ENCODE results near the gene PLB1.
"Not testable (repeated sequence)": the region's sequence is repeated elsewhere in the genome, so short reads cannot be mapped to it uniquely, and the experiment has no call there.

The PLB1 gene

GRCh38 chr2:28665811-28666377 lies 170.0 kb downstream of the PLB1 start:
- DNase-seq (ENCODE audit: low read depth, low spot score): not testable (repeated sequence)

DNA sequence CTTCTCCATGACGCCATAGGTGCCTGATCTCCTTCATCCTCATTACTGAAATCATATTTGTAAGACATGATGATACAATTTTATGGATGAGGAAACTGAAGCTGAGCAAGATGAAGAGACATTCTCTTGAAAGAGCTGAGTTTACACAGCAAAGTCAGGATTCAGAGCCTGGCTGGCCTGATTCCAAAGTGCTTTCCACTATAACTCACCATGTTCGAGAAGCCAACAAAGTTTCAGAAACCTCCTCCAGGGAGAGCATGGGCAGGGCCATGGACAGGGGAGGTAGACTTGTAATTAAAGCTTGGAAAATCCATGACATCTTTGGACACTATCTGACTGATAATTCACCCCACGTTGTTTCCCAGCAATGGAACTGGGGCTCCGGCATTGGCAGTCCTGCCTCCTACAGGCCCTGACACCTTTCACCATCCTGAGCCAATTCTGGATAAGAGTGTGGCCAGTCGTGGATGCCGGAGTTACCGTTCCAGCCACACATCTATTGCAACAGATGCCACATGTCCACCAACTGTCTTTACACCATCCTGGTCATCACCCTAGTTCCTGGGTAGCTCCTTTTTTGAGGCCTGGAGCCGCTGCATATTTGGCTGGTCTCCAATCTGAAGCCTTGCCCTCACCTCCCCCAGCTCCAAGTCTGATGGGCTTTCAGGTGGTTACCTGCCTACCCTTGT lies 170.8 kb downstream of the PLB1 start:
- DNase-seq (ENCODE audit: low read depth, low spot score): no peak

DNA sequence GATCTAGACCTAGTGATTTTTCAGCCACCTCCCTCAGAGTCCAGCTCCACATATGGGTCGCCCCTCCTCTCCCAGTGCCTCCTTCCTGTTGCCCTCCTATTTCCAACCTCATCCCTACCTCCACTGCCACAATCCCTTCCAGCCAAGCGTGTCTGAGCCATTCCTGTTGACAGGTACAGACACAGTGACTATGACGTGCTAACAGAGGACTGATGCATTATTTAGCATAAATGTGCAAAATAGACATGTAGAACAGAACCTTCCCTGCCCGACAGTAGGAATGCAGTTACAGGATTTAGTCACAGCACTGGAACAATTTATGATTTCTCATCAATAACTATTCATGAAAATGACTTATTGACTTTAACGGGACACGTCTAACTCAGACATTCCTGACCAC lies 171.4 kb downstream of the PLB1 start:
- DNase-seq (ENCODE audit: low read depth, low spot score): no peak

- no peak for DNase-seq (ENCODE audit: low read depth, low spot score)
Measured at GRCh38 chr2:28668106-28668814, 172.4 kb downstream of the PLB1 start.

DNA sequence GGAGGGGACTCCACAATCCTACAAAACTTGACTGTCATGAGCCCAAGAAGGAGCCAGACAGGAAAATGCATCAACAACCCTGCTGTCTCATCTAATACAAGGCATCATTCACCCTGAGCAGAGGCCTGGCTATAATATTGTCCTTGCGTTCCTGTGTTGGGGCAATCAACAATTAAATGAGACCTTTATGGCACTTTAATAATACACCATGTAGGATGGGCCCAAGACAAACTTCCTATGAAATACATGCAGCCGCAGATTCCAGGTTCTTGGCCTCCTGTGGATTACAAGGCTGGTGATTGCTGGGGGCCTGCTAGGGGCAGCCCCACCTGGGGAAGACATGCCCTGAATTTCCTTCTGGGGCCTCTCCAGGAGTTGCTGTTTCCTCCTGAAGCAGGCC lies 173.0 kb downstream of the PLB1 start:
- DNase-seq (ENCODE audit: low read depth, low spot score): no peak

- DNase-seq (ENCODE audit: low read depth, low spot score): no peak
Measured at GRCh38 chr2:28670856-28671255, 175.0 kb downstream of the PLB1 start.

DNA sequence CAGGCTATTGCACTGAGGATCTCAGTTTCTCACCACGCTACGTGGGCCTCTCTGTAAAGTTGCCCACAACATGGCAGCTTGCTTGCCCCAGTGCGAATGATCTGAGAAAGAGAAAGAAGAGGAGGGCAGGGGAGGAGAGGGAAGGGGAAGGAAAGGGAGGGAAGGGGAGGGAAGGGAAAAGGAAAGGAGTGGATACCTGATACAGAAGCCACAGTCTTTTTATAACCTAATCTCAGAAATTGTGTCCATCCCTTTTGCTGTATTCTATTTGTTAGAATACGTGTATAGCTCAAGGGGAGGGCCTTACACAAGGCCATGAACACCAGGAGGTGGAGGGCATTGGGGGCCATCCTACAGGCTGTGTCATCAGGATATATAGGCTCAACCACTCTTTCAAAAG lies 177.5 kb downstream of the PLB1 start:
- no peak for DNase-seq (ENCODE audit: low read depth, low spot score)

DNA sequence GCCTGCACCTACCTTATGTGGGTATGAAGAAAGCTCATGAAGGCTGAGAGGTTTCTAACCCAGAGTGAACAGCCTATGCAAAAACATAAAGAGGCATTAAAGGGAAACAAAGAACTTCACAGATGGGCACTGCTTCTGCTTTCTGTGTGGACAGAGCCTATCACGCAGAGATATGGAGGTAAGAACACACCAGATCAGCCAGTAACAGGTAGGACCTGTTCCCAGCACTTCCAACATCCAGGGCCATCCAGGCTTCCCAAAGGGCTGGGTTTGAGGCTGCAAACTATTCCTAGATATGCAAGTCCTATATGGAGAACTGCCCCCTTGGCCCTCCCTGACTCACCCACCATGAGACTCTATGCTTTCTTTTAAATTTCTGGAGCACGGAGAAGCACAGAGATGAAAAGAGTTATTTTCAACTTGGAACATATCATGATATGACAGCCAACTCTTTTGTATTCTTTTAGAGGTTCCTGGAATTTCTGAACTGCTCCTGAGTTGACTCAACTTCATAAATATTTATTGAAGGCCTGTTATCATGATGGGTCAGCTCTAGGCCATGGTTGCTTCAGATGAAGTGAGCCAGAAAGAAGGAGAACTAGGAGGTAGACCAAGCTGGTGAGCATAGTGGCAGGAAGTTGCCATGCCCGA lies 178.3 kb downstream of the PLB1 start:
- no peak for DNase-seq (ENCODE audit: low read depth, low spot score)

GRCh38 chr2:28674713-28675068 lies 178.8 kb downstream of the PLB1 start:
- DNase-seq (ENCODE audit: low read depth, low spot score): no peak

DNA sequence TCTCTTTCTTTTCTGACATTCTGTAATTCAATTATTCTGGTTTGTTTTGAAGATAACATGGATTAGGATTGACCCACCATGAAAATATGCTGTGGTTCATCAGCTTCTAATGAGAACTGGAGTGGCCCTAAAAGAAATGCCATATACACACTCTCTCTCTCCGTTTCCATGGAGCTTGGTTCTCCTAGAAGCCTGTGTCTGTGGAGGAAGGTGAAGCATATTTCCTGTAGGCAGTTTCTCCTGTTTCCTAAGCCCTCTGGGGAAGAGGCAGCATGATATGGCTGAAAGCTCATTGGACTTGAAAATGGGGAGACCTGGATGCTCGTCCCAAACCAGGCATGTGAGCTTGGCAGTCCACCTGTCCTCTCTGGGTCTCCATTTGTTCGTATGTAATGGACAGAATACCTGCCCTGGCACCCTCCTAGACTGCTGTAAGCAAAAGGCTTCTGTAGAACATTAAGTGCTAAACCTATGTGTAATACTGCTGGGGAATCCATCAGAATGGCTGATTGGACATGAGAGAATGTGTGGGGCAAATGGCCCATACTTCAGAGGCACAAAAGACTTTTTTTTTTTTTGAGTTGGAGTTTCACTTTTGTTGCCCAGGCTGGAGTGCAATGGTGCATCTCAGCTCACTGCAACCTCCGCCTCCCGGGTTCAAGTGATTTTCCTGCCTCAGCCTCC lies 180.4 kb downstream of the PLB1 start:
- no peak for DNase-seq (ENCODE audit: low read depth, low spot score)

- DNase-seq (ENCODE audit: low read depth, low spot score): no peak
Measured at GRCh38 chr2:28678175-28678855, 182.5 kb downstream of the PLB1 start.

DNA sequence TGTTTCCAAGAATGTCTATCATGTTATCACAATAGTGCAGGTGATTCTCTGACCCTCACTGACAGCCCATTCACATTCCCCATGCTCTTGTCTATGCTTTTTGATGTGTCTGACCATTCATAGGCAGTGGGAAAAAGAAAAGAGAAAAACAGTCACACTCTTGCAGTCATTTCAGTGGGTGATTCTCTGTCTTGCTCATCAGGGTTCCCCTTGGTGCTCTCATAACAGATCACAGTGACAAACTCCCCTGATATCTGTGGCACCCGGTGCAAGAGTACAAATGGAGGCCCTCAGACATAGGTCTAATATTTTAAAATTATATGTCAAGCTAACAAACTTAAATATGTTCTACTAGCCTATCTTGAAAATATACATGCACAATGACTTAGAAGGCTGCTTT lies 183.1 kb downstream of the PLB1 start:
- DNase-seq (ENCODE audit: low read depth, low spot score): no peak

DNA sequence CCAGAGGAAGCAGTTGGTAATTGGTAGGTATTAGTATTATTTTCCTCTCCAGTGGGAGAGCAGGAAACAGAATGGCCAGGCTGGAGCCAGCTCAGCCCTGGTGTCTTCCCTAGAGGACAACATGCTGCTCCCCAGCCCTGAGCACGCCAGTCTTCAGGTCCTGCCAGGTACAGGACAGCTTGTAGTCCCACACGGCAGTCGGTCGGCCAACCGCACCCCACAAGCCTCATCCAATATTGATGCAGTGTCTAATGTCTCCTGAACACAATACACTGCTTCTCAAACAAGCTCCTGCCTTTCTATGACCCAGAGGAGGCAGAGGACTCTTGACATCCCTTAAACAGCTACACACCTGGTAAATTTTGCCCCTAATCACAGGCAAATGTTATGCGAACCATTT lies 184.8 kb downstream of the PLB1 start:
- DNase-seq (ENCODE audit: low read depth, low spot score): no peak

DNA sequence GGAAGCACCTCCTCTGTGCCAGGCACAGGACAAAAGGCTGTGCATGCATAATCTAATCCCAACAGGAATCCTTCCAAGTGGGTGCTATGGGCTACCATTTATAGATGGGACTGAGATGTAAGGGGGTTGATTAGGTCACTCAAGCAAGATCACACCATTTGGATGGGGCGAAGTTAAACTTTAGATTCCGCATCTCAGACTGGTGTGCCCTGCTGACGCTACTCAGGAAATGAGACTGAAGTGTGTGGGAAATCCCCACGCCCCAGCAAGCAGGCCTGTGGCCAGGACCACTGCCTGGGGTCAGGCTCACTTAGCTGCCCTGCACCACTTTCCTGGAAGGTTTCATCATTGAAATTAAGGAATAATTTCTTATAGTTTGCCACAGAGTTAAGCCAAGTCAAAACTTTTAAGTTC lies 185.3 kb downstream of the PLB1 start:
- DNase-seq (ENCODE audit: low read depth, low spot score): no peak

- DNase-seq (ENCODE audit: low read depth, low spot score): no peak
Measured at GRCh38 chr2:28681606-28682005, 185.7 kb downstream of the PLB1 start.

- peak; percentile 92 for DNase-seq (ENCODE audit: low read depth, low spot score)
Measured at GRCh38 chr2:28683100-28683706, 187.3 kb downstream of the PLB1 start.

DNA sequence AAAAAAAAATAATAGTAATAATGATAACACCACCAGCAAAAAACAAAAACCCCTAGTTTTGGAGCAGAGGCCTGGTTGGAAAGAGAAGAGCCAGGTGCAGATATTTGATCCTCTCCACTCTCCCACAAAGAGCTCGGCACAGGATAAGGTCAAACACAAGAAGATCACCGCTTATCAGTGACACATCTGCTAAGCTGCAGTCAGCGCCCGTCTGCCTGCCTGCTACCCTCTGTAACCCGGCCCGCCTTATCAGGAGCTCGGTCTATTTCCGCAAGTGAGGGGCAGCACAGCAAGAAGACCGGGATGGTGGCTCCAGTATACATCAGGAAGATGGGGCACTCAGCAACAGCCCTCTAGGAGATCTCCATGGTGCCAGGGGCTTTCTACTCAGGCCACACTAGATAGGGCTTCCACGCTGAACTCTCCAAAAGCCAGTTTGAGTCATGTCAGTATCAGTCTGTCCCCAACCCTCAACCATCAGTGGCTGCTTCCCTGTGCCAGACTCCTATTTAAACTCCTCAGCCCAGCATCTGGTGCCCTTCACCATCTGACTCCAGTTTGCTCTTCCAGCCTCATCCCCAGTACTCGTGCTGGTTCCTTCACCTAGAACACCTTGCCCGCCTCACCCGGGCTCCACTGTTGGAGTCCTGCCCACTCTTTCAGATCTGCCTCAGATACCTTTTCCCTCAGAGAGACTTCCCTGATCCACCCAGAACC lies 188.4 kb downstream of the PLB1 start:
- no peak for DNase-seq (ENCODE audit: low read depth, low spot score)

DNA sequence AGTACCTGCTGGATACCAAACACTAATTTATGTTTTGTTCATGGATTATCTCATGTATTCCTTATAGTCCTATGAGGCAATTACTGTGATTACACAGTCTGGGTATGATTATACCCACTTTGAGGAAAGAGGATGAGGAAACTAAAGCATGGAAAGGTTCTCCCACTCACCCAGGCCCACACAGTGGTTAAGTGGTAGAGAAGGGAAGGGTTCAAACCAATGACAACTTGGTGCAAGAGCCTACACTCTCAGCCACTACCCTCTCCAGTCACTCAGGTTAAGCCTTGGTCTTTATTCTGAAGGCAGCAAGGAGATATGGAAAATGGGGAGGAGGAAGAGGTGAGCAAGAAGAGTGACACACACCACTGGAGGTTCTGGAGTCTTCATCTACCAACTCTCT lies 191.3 kb downstream of the PLB1 start:
- no peak for DNase-seq (ENCODE audit: low read depth, low spot score)

DNA sequence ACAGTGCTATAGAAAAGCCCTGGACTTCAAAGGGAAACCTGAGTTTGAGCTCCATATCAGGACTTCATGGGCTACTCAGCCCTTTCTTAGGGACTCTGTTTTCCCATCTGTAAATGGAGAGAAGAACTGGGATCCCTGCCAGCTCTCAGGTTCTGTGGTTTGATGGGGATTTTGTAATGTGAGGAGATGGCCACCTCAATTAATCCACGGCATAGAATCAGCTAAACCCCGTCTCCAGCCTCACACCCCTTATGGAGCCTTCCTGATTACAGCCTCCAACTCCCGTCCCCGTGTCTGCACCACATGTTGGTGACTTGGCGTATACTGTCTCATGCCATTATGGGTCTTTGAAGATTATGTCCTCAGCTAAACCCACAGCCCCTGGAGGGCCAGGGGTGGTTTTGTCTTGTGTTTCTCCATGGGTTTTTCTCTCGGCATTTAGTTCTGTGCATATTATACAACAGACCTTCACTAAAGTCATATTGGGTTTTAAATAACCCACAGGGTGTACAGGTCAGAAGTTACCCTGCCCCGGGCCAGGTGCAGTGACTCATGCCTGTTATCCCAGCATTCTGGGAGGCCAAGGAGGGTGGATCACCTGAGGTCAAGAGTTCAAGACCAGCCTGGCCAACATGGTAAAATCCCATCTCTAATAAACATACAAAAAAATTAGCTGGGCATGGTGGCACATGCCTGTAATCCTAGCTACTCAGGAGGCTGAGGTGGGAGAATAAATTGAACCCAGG lies 192.0 kb downstream of the PLB1 start:
- no peak for DNase-seq (ENCODE audit: low read depth, low spot score)

DNA sequence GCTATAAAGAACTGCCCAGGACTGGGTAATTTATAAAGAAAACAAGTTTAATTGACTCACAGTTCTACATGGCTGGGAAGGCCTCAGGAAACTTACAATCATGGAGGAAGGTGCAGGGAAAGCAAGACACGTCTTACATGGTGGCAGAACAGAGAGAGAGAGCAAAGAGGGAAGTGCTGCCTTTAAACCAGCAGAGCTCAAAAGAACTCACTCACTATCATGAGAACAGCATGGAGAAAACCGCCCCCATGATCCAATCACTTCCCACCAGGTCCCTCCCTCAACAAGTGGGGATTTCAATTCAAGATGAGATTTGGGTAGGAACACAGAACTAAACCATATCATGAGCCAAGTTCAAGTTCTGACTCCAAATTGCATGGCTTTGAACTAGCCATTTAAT lies 193.0 kb downstream of the PLB1 start:
- DNase-seq (ENCODE audit: low read depth, low spot score): no peak

Measured in smooth muscle cell of the brain vasculature (primary cell).